Activated effector memory CD4-positive, alpha-beta T cell treated with Interleukin-2 at 50 U/mL for 16 hours (primary cell): ENCODE results near the gene NANP.
"Not testable (repeated sequence)": the region's sequence is repeated elsewhere in the genome, so short reads cannot be mapped to it uniquely, and the experiment has no call there.

Source experiments
- DNase-seq: peaks from one replicate; pipeline ENCODE4 v3.0.0-alpha.2; 2020

The NANP gene

DNA sequence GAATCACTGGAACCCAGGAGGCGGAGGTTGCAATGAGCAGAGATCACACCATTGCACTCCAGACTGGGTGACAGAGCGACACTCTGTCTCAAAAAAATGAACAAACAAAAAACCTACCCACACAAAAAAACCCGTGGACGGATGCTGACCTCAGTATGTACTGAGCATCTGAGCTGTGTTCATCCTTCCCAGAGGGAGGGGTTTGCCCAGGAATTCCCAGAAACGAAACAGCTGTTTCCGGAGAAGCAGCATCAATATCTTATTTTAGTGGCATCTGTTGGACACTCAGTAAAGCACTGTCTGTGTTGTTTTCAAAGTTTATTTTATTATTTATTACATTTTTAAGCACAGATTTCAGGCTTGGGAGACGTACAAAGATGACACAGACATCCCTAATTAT is 18.7 kb downstream of the NANP start:
- no peak for DNase-seq

DNA sequence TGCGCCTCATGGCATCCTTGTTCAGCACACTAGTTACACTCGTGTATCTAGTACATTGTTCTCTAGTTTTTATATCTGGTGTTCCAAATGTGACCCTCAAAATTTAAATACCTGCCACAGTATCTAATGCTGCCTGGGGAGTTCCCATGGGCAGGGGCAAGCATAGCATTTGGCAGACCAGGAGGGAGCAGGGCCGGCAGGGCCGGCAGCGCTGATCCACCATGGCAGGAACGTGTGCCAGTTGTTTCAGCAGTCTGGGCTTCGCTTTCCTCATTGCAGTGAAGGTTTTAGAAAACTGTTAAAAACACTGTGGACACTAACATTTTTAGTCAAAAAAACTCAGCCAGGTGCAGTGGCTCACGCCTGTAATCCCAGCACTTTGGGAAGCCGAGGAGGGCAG is 19.2 kb downstream of the NANP start:
- DNase-seq: no peak

DNA sequence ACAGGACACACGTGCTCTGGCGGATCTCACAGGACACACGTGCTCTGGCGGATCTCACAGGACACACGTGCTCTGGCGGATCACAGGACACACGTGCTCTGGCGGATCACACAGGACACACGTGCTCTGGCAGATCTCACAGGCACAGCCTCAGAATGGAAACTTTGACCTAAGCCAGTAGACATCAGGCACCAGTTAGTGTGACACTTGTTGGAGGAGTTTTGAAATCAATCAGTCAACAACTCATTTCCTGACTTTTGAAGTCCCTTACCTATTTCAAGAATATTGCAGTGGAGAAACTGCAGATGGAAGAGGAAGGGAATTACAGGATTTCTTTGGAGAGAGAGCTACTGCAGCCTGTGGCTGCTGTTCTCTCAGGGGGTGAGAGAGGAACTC is 20.9 kb downstream of the NANP start:
- DNase-seq: not testable (repeated sequence)

DNA sequence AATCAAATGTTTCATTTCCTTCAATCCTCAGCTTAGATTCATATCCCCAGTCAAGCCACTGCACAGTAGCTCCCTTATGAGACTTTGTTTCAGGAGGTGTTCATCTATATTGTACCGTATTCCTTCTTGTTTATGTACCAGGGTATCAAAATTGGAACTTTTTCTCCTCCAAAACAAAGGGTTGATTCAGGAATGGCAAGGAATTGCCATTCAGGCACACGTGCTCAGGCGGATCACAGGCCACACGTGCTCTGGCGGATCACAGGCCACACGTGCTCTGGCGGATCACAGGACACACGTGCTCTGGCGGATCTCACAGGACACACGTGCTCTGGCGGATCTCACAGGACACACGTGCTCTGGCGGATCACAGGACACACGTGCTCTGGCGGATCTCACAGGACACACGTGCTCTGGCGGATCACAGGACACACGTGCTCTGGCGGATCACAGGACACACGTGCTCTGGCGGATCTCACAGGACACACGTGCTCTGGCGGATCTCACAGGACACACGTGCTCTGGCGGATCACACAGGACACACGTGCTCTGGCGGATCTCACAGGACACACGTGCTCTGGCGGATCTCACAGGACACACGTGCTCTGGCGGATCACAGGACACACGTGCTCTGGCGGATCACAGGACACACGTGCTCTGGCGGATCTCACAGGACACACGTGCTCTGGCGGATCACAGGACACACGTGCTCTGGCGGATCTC is 21.5 kb downstream of the NANP start:
- not testable (repeated sequence) for DNase-seq

DNA sequence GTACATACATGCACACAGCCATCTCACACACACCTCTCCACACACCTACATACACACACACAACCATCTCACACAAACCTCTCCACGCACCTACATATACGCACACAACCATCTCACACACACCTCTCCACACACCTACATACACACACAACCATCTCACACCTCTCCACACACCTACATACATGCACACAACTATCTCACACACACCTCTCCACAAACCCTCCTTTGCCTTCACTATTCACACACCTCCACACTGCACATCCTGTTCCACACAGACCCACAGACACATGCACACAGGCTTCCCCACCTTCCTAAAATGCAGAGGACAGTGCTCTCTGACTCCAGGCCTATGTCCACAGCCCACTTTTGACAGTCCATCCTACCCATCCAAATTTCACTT is 22.2 kb downstream of the NANP start:
- DNase-seq: no peak

DNA sequence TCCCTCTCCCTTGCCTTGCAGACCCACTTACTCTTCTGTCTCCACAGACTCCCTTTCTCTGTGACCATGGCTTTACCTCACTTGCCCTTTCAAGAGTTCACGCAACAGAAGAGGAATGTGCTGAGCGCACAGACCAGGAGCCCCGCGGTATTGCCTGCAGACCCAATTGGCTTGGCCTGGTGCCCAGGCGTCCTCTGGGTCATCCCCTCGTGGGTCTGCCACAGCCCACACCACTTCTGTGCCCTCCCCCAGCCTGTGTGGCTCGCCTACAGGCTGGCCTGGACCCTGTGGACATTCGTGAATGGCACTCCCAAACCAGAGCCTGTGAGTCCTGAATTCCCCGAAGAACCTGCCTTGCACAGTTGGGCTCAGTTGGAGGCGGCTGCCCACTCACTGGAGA is 23.2 kb downstream of the NANP start:
- no peak for DNase-seq

DNA sequence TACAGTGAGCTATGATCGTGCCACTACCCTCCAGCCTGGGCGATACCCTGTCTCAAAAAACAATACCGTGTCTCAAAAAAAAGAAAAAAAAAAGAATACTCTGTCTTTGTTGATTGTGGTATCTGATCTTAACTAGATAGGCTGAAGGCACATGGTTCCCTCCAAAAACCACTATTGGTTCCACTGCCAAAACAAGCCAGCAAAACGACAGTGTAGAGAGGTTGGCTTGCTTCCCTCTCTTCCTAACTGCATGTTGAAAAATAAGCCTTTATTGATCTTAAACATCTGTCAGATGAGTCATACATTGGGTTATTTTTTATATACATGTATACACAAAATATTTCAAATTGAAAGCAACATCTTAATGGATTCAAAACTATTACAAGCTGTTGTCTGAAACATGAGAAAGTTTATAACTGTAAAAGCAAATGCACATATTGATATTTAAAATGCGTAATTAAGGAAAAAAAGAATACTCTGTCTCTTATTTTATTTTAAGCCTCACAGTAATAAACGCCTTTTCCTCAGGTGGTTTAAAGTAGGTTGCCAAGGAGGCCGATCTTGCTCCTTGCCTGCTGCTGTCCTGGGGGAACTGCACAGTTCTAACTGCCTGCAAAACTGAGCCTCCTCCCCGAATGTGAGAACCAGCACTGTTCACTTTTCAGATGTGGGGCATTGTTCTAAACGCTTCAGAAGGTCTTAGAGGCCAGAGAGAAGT is 31.5 kb downstream of the NANP start:
- DNase-seq: no peak

DNA sequence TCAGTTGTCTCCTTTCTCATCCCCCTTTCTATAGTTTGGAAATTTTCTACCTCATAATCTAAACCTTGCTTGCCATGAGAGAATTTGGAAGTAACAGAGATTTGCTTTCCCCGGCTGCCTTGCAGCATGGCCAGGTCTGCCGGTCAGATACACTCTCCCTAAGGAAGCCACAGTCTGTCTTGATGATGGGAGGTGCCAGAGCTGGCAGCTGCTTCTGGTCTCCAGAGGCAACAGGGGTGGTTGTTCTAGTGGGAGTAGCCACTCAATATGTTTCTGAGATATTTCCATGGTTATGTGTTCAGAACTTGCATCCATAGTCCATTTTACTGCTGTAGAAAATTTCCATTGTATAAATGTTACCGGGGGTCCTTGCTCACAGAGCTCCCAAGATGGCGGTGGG is 33.0 kb downstream of the NANP start:
- not testable (repeated sequence) for DNase-seq

DNA sequence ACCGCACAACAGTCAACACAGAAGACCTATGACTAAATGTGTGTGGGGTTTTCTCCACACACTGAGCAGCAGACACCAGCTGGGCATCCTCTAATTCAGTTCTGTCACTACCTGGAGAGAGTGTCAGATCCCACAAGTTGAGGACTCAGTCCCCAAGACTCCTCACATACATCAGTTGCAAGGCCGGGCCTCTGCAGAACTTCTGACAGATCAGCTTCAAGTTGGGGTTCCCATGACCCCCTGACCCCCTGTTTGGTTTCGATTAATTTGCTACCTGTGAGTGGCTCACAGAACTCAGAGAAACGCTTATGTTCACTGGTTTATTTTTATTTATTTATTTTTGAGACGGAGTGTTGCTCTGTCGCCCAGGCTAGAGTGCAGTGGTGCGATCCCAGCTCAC is 35.3 kb downstream of the NANP start:
- DNase-seq: no peak

DNA sequence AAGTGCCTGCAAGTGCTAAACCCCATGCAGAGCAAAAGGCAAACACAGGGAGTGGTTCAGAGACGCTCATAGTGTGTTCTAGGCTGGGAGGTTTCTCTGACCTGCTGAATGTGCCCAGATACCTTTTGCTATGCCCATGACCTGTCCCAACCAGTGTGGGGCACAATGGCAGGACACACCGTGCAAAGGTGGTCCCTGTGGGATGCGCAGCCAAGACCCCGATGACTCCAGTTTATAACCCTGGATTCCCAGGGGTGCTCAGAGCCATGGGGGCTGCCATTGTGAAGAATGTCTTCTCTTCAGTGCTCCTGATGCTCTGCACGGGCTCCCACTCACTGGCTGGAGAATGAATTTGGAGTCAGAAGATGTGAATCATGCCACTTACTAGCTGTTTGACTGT is 36.3 kb downstream of the NANP start:
- no peak for DNase-seq

DNA sequence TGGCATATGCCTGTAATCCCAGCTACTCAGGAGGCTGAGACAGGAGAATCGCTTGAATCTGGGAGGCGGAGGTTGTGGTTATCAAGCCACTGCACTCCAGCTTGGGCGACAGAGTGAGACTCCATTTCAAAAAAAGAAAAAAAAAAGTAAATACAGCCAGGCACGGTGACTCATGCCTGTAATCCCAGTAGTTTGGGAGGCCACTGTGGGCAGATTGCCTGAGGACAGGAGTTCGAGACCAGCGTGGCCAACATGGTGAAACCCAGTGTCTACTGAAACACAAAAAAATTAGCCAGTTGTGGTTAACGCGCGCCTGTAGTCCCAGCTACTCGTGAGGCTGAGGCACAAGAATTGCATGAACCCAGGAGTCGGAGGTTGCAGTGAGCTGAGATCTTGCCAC is 36.9 kb downstream of the NANP start:
- DNase-seq: no peak

DNA sequence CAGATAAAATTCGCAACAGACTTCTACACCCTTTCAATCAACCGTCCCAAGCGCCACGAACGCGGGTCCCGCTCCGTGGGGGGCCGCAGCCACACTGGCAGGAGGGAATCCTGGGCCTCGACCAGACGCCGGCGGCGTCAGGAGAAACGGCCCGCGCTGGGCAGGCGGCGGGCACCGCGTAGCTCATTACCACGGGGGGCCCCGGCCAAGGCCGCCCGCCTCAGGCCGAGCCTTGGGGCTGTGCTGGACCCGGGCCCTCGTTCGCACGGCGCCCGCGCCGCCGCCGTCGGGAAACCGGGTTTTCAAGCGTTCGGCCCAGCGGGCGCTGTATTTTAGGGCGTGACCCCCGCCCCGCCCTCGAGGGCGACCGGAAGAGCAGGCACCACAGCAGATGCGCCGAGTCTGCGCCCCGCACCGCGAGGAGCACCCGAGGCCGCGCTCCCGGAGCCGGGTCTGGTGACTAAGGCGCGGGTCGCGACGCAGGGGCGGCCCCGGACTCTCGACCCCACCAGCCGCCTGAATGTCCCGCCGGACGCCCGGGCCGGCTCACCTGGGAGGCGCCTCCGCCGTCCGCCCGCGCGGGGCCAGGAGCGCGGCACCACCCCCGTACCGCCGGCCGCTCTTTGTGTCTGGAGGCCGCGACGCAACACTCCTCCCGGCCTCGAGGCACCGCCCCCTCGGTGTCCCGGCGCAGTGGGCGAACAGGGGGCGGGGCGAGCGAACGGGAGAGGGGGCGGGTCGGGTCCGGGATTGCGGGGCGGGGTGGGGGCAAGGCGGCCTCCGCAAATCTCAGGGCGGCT is 38.7 kb downstream of the NANP start, which contains the start of gene NINL:
Gene NINL, minus strand, starts transcription at position 627 of the 800 bp plus-strand sequence. CDS start 58,944 bp downstream, outside the sequence.
- peak; percentile 31 for DNase-seq

DNA sequence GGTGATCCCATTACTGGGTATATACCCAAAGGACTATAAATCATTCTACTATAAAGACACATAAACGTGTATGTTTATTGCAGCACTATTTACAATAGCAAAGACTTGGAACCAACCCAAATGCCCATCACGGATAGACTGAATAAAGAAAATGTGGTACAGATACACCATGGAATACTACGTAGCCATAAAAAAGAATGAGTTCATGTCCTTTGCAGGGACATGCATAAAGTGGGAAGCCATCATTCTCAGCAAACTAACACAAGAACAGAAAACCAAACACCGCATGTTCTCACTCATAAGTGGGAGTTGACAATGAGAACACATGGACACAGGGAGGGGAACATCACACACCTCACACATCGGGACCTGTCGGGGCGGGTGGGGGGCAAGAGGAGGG is 40.2 kb downstream of the NANP start:
- not testable (repeated sequence) for DNase-seq

DNA sequence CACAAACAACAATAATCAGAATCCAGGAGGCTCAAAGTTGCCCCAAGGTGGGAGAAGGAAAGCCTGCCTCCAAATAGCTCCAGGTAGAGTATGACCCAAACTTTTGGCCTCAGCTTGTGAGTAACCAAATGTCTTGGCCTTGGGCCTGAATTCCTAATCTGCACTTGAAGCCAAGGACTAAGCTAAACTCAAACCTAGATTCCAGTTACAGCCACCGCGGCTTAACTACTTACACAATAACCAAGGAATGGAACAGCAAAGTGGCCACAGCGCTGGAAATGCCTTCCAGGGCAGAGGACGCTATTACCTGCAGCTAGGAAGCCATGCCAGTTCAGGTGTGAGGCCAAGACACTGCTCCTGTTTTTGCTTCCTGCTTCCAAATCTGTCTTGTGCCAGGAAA is 43.1 kb downstream of the NANP start:
- DNase-seq: no peak

DNA sequence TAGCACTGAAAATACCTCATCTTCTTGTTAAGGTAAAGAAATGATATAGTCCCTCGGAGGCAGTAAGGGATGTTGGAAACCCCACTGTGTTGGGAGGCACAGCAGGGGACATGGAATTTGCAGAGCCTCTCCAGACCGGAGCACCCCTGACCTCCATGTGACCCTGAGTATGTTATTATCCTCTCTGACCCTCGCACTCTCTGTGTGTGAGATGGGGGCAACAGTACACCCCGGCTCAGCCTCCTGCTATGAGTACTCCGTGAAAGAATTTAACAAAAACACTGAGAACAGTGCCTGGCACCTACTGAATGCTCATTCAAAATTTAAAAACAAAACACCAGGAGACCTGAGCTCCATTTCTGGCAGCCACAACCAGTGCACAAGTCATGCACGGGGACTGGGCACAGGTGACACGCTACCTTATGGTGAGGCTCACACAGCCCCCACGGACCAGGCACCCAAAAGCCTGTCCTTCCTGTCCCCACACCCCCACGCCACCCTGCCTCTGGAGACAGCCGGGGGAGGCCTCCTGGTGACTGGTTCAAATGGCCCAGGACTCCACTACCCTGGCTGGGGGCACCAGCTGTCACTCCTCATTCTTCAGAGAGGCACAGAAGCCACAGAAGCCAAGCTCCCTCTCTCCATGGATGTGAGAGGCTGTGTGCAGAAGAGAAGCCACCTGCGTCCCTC is 44.6 kb downstream of the NANP start:
- no peak for DNase-seq

DNA sequence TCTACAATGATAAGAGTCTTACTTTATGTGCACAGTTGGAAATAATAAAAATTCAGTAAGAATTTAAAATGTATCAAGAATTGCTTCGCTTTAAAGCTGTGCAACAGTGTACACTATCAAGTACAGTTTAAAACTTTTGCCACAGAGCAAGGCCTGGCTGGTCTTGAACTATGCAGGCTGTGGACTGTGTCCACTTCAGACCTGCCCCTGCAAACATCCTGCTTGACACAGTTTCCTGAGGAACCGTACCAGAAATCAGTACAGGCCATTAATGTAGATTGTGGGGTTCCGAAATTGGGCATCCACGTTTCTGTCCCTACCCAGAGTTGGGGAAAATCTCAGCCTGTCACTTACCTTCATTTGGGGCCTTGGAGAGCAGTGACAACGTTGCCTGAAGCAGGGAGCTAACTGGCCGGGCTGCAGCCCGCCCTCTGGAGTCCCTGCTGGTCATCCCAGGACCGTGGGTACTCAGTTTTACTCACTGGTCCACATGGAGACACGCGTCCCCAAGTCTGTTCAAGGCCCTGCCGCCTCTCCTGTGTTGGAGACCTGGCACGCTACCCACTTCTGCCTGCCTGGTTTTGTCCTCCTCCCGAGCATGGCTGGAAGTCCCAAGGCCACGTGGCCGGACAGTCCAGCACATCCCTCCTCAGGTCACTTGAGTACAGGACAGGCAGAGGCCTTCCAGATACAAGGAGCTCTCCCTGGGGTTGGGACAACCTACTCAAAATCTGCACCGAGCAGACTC is 46.9 kb downstream of the NANP start:
- DNase-seq: no peak

DNA sequence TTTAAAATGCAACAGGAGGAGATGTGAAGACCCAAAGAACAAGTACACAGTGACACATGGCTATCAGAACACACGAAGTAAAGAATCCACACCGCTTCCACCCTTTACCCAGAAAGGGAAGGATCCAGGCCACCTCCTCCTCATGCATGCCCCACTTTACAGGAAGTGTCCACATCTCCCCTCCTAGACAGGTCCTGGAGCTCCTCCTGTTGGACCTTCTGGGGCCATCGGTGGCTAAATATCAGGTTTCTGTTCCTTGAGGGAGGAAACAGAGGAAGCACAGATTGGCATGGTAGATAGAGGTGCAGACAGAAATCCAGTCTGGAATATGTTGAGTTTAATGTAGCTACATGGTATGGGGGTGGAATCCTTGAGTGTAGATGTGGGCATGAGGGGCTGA is 49.4 kb downstream of the NANP start:
- no peak for DNase-seq

DNA sequence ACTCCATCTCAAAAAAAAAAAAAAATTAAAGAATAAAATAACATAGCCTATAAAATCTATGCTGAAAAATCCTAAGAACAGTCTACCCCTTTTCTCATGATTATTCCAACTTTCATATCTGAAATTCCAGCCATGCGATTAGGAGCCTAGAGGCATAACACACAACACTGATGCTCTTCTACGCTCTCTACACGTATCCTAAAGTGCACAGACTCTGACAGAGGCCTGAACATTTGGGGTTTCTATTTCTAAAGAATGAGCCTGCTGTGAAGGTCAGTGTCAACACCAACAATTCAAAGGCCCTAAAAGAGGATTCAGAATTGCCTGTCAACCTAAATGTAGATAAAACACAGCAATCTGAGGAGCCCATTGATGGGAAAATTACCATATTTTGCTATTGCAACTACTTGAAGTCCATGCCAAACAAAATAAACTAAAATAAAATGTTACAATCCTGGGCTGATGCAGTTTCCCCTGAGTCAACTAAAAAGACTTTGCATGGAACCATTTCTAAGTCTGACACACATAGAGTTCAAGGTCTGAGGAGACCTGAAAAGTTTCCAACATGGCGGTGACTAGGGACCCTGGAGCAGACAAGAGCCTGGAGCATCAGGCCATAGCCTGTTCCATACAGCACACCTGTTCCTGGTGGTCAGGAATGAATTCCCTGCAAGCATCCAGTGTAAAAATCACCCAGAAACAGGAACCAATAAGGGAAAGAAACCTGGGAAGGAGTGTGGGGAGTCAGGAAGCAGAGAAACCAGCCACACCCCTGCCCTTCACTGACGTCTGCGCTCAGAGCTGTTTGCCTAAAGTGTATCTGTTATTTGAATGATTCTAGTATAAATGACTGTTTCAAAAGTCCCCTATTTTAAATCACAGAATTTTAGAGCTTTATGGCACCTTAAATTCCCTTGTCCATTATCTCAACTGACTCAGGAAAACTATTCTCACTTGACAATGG is 50.2 kb downstream of the NANP start:
- no peak for DNase-seq

DNA sequence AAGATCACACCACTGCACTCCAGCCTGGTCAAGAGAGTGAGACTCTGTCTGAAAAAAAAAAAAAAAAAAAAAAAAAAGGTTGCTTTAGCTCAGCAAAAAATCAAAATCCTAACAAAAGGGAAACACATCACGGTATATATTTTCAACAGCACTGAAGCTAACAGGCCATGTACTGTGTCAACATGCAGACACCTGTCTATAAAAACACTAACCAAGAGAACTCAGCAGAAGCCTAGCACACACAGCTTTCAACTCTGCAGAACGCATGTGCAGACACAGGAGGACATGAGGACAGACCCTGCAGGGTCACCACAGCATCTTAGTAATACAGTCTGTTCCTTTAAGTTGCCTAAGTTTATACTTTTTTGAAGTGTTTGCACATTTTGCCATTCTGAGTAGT is 52.0 kb downstream of the NANP start:
- DNase-seq: no peak

DNA sequence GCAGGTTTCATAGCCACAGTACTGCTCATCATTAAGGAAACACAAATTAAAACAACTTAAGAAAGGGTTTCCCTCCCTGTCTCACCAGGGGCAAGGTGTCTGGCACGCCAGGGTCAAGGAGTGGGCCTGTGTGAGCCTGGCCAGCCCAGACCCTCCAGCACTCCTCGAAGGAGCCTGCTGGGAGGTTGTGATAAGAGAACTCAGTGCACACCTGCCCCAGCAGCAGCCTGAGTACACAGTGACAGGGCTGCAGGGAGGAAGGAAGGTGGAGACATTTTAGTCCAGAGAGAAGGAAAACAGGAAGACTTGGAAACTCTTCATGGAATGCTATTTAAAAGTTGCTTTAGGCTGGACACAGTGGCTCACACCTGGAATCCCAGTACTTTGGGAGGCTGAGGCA is 52.6 kb downstream of the NANP start:
- no peak for DNase-seq

DNA sequence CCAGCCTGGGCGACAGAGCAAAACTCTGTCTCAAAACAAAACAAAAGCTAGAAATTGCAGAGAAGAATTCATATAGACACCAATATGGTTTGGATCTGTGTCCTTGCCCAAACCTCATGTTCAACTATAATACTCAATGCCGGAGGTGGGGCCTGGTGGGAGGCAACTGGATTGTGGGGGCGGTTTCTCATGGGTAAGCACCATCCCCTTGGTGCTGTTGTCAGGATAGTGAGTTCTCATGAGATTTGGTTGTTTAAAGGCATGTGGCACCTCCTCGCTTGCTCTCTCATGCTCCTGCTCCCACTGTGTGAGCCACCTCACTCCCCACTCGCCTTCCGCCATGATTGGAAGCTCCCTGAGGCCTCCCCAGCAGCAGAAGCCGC is 53.7 kb downstream of the NANP start:
- no peak for DNase-seq
